A549 (cell line): ENCODE results near the gene RAET1L. TPM values are rescaled to one million over a fixed set of nuclear protein-coding genes. Genes with fewer than 3 reads are reported as not detected.

Experiments used
- ATAC-seq, 2 experiments: fragments of 200-7000 bp in 1 of 2; fragments of >200 bp in 1 of 2; cut with Nextera tagmentation in 1 of 2; cut with Tn5 transposase in 1 of 2; 3 replicates each; pipeline versions ENCODE4 v1.8.0 to v1.9.1; 2018 to 2020; ENCODE audit warnings: mild to moderate bottlenecking in 1 of 2, moderate library complexity in 1 of 2
- CTCF ChIA-PET: fragments of 300-600 bp; sonication (Branson Sonifier 250); formaldehyde crosslinking; extraction: SDS; loops from one replicate; lab custom pipeline; 2021; ENCODE audit warnings: antibody characterized with exemption, inconsistent platforms; lab: Yijun Ruan, JAX
- POLR2A ChIA-PET: fragments of 350-600 bp; formaldehyde crosslinking; extraction: SDS; loops from one replicate; lab custom pipeline; 2021; ENCODE audit warnings: antibody characterized with exemption, inconsistent platforms; lab: Yijun Ruan, JAX
- DNase-seq, 2 experiments: peaks; one replicate each; pipeline versions ENCODE4 v3.0.0 to v3.0.0-alpha.2; 2011 to 2016; ENCODE audit warnings: low read depth in 1 of 2, low spot score in 1 of 2
- FAIRE-seq: peaks from 2 replicates; lab custom pipeline; 2011; peaks lifted over from hg19 to GRCh38; lab: Jason Lieb, UNC
- H3K27ac ChIP-seq, 2 experiments: fragments of >200 bp; sonication (Bioruptor Twin); formaldehyde crosslinking; 3 replicates each; pipeline ENCODE4 v1.5.1; 2016 to 2017
- H3K4me1 ChIP-seq: fragments of >200 bp; sonication (Bioruptor Twin); formaldehyde crosslinking; 3 replicates; pipeline ENCODE4 v1.6.1; 2016
- H3K4me2 ChIP-seq: fragments of >200 bp; sonication (Bioruptor Twin); formaldehyde crosslinking; 3 replicates; pipeline ENCODE4 v1.6.1; 2016
- H3K4me3 ChIP-seq: fragments of >200 bp; sonication (Bioruptor Twin); formaldehyde crosslinking; 3 replicates; pipeline ENCODE4 v1.5.1; 2016
- H3K9me3 ChIP-seq: fragments of >200 bp; sonication (Bioruptor Twin); formaldehyde crosslinking; 3 replicates; pipeline ENCODE4 v1.6.1; 2016
- BHLHE40 ChIP-seq: IDR thresholded peaks from 2 replicates; pipeline ENCODE4 v1.6.1; 2012; ENCODE audit warnings: low read depth, low read length, inconsistent platforms
- CBX2 ChIP-seq: fragments of 200-600 bp; sonication (generic); IDR thresholded peaks from 2 replicates; pipeline ENCODE4 v1.6.1; 2016; ENCODE audit warnings: low read depth, mild to moderate bottlenecking, borderline replicate concordance
- CHD2 ChIP-seq: fragments of 150-350 bp; IDR thresholded peaks from 2 replicates; pipeline ENCODE4 v1.6.1; 2014; ENCODE audit warnings: low read length; ENCODE audit not compliant: partially characterized antibody
- EP300 ChIP-seq, 2 experiments: fragments of >200 bp; sonication (Bioruptor Twin); formaldehyde crosslinking; IDR thresholded peaks; 2 replicates in 1 of 2; 3 replicates in 1 of 2; pipeline ENCODE4 v1.6.1; 2016 to 2017
- ESRRA ChIP-seq: fragments of 150-350 bp; IDR thresholded peaks from 2 replicates; pipeline ENCODE4 v1.6.1; 2014; ENCODE audit warnings: mild to moderate bottlenecking, low read length, borderline replicate concordance
- FOSB ChIP-seq: fragments of 250-450 bp; sonication (Bioruptor Pico); IDR thresholded peaks from 2 replicates; pipeline ENCODE4 v1.5.0; 2020; ENCODE audit warnings: mild to moderate bottlenecking, moderate library complexity
- HEYL ChIP-seq: fragments of 250-450 bp; sonication (Bioruptor Pico); IDR thresholded peaks from 2 replicates; pipeline ENCODE4 v1.8.0; 2021; ENCODE audit warnings: mild to moderate bottlenecking, moderate library complexity
- JUN ChIP-seq, 2 experiments: fragments of >200 bp; sonication (Bioruptor Twin); formaldehyde crosslinking; IDR thresholded peaks; 2 replicates in 1 of 2; 3 replicates in 1 of 2; pipeline ENCODE4 v1.6.1; 2016 to 2017
- JUNB ChIP-seq: fragments of >200 bp; sonication (Bioruptor Twin); formaldehyde crosslinking; IDR thresholded peaks from 2 replicates; pipeline ENCODE4 v1.6.1; 2016
- KDM1A ChIP-seq: fragments of 200-600 bp; sonication (generic); IDR thresholded peaks from 2 replicates; pipeline ENCODE4 v1.6.1; 2016; ENCODE audit warnings: low read depth, mild to moderate bottlenecking
- MAFK ChIP-seq: fragments of 450-650 bp; IDR thresholded peaks from 2 replicates; pipeline ENCODE4 v1.6.1; 2014; ENCODE audit not compliant: partially characterized antibody
- MAZ ChIP-seq: fragments of 150-350 bp; IDR thresholded peaks from 2 replicates; pipeline ENCODE4 v1.6.1; 2014; ENCODE audit warnings: antibody characterized with exemption, low read depth, low read length, borderline replicate concordance
- NFE2L2 ChIP-seq: fragments of 150-350 bp; conservative IDR thresholded peaks from 2 replicates; pipeline ENCODE4 v1.6.1; 2014; ENCODE audit warnings: low read length
- PHF8 ChIP-seq: fragments of 200-600 bp; sonication (generic); IDR thresholded peaks from 2 replicates; pipeline ENCODE4 v1.6.1; 2016; ENCODE audit warnings: low read depth, mild to moderate bottlenecking, antibody characterized with exemption, moderate library complexity, borderline replicate concordance
- POLR2A ChIP-seq: IDR thresholded peaks from 2 replicates; pipeline ENCODE4 v1.6.1; 2012; ENCODE audit warnings: mild to moderate bottlenecking, low read length
- RFX5 ChIP-seq: fragments of 450-650 bp; IDR thresholded peaks from 2 replicates; pipeline ENCODE4 v1.7.1; 2014; ENCODE audit warnings: antibody characterized with exemption, mild to moderate bottlenecking, moderate library complexity
- RNF2 ChIP-seq: fragments of 200-600 bp; sonication (generic); IDR thresholded peaks from 2 replicates; pipeline ENCODE4 v1.6.1; 2016; ENCODE audit warnings: low read depth, mild to moderate bottlenecking, antibody characterized with exemption, moderate library complexity, borderline replicate concordance
- TFCP2L1 ChIP-seq: fragments of 250-450 bp; sonication (Bioruptor Pico); IDR thresholded peaks from 2 replicates; pipeline ENCODE4 v1.5.0; 2021; ENCODE audit warnings: mild to moderate bottlenecking
- TP53 ChIP-seq: fragments of 250-450 bp; sonication (Bioruptor Pico); IDR thresholded peaks from 2 replicates; pipeline ENCODE4 v1.5.0; 2021; ENCODE audit warnings: mild to moderate bottlenecking, moderate library complexity
- ZC3H11A ChIP-seq: fragments of 450-650 bp; IDR thresholded peaks from 2 replicates; pipeline ENCODE4 v1.6.1; 2014; ENCODE audit warnings: antibody characterized with exemption, mild to moderate bottlenecking
- ZNF302 ChIP-seq: fragments of 250-450 bp; sonication (Bioruptor Pico); IDR thresholded peaks from 2 replicates; pipeline ENCODE4 v1.9.0; 2021; ENCODE audit warnings: inconsistent platforms, mild to moderate bottlenecking, moderate library complexity
- WGBS: methylation state at CpG from one replicate; pipeline ENCODE4 v1.1.6; 2017; ENCODE audit errors: missing lambda C conversion rate; 5-methylcytosine and 5-hydroxymethylcytosine counted together
- polyA plus RNA-seq, 4 experiments: library from polyadenylated mRNA; depleted of rRNA in 3 of 4; stranded (reverse); fragments of >200 nt; fragmentation: RNase III in 1 of 4; extraction: RNeasy Plus Mini Kit Qiagen cat#74134 plus additional on column Dnase treatment in 1 of 4; gene quantifications; 2 replicates in 3 of 4; 3 replicates in 1 of 4; pipeline ENCODE4 v1.2.3, GENCODE V29; 2011 to 2017
- TF ChIP-seq, protein P1 (sequence below): IDR thresholded peaks from 2 replicates; pipeline ENCODE4 v1.6.1; 2012
- TF ChIP-seq, protein P2 (sequence below): IDR thresholded peaks from 2 replicates; pipeline ENCODE4 v1.6.1; 2012
- TF ChIP-seq, protein P3 (sequence below): IDR thresholded peaks from 2 replicates; pipeline ENCODE4 v1.6.1; 2012; ENCODE audit warnings: low read depth, borderline replicate concordance
- TF ChIP-seq, protein P4 (sequence below): fragments of >200 bp; sonication (Bioruptor Twin); formaldehyde crosslinking; IDR thresholded peaks from 3 replicates; pipeline ENCODE4 v1.6.1; 2016
- TF ChIP-seq, protein P5 (sequence below): fragments of >200 bp; sonication (Bioruptor Twin); formaldehyde crosslinking; IDR thresholded peaks from 2 replicates; pipeline ENCODE4 v1.6.1; 2016
- TF ChIP-seq, protein P6 (sequence below): fragments of 250-450 bp; sonication (Bioruptor Pico); IDR thresholded peaks from 2 replicates; pipeline ENCODE4 v1.5.0; 2021; ENCODE audit warnings: mild to moderate bottlenecking, moderate library complexity, borderline replicate concordance

RAET1L gene
- polyA plus RNA-seq, 2 of the 4 experiments (the other 2 are of a cell fraction): 0.22 TPM; not detected in 1

DNA sequence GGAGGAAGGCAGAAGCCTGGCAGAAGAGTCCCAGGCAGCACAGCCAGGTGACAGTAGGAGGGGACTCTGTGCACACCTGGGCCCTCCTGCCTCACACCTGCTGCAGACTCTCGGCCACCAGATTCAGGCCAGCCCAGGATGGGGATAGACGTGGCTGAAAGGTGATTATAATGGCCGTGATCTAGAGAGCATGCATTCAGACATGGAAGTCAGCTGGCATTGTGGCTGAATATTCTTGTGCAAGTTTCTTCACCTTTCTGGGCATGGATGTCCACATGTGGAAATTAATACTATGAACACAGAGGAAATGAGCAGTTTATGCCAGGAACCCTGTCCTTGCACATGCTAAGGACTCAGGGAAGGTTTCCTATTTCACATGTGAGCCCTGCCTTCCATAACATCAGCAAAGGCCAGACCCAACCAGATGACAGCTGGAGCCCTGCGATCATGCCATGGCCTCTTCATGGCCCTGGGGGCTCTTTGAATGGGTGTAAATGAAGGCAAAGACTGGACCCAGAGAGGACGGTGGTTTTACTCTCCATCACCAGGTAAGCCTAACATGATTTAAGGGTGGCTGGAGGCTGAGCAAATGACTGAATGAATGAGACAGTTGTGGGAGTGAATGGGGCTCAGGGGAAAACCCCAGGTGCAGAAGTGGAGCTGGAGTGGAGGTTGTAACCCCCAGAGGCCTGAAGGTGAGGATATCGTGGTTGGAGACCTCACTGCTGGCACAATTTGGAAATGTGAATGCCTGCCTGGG is 2.7 kb upstream of the RAET1L start:
- Histone ChIP-seq H3K4me1 (peaks cover 11% of the 10 kb centered on the region; the same call in 1 of the 3 replicates), H3K27ac (no peak overlapping the region), H3K4me2 (no peak overlapping the region), H3K4me3 (no peak overlapping the region), H3K9me3 (no peaks in the 10 kb centered on the region)
- FAIRE-seq (no peak), ATAC-seq (no peak), DNase-seq (no peak)
- TF ChIP-seq KDM1A: no peak
- no peak for TF ChIP-seq TFCP2L1 (CRISPR knock-in tag)
- TF ChIP-seq CHD2: no peak
- no peak for TF ChIP-seq RFX5
- no peak for TF ChIP-seq MAZ
- TF ChIP-seq CBX2: no peak
- TF ChIP-seq, protein P1, sequence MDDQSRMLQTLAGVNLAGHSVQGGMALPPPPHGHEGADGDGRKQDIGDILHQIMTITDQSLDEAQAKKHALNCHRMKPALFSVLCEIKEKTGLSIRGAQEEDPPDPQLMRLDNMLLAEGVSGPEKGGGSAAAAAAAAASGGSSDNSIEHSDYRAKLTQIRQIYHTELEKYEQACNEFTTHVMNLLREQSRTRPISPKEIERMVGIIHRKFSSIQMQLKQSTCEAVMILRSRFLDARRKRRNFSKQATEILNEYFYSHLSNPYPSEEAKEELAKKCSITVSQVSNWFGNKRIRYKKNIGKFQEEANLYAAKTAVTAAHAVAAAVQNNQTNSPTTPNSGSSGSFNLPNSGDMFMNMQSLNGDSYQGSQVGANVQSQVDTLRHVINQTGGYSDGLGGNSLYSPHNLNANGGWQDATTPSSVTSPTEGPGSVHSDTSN: no peak
- no peak for TF ChIP-seq POLR2A
- TF ChIP-seq, protein P2, sequence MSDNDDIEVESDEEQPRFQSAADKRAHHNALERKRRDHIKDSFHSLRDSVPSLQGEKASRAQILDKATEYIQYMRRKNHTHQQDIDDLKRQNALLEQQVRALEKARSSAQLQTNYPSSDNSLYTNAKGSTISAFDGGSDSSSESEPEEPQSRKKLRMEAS: no peak
- no peak for TF ChIP-seq TP53
- TF ChIP-seq NFE2L2: no peak
- TF ChIP-seq FOSB (CRISPR knock-in tag): no peak
- no peak for TF ChIP-seq ESRRA
- TF ChIP-seq MAFK: no peak
- TF ChIP-seq, protein P3, sequence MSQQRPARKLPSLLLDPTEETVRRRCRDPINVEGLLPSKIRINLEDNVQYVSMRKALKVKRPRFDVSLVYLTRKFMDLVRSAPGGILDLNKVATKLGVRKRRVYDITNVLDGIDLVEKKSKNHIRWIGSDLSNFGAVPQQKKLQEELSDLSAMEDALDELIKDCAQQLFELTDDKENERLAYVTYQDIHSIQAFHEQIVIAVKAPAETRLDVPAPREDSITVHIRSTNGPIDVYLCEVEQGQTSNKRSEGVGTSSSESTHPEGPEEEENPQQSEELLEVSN: no peak
- TF ChIP-seq RNF2: no peak
- no peak for TF ChIP-seq JUN (IDR thresholded peaks at IDR 0.05)
- TF ChIP-seq, protein P4, sequence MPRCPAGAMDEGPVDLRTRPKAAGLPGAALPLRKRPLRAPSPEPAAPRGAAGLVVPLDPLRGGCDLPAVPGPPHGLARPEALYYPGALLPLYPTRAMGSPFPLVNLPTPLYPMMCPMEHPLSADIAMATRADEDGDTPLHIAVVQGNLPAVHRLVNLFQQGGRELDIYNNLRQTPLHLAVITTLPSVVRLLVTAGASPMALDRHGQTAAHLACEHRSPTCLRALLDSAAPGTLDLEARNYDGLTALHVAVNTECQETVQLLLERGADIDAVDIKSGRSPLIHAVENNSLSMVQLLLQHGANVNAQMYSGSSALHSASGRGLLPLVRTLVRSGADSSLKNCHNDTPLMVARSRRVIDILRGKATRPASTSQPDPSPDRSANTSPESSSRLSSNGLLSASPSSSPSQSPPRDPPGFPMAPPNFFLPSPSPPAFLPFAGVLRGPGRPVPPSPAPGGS: no peak
- ChIA-PET POLR2A (no interaction called here), CTCF (interaction anchor here (1.0 kb wide), 1 partner anchor 10 kb away, joined by 6 read pairs; no protein-coding TSS in a partner anchor)
- WGBS: 61% methylated on average over 6 of the region's 6 CpGs

DNA sequence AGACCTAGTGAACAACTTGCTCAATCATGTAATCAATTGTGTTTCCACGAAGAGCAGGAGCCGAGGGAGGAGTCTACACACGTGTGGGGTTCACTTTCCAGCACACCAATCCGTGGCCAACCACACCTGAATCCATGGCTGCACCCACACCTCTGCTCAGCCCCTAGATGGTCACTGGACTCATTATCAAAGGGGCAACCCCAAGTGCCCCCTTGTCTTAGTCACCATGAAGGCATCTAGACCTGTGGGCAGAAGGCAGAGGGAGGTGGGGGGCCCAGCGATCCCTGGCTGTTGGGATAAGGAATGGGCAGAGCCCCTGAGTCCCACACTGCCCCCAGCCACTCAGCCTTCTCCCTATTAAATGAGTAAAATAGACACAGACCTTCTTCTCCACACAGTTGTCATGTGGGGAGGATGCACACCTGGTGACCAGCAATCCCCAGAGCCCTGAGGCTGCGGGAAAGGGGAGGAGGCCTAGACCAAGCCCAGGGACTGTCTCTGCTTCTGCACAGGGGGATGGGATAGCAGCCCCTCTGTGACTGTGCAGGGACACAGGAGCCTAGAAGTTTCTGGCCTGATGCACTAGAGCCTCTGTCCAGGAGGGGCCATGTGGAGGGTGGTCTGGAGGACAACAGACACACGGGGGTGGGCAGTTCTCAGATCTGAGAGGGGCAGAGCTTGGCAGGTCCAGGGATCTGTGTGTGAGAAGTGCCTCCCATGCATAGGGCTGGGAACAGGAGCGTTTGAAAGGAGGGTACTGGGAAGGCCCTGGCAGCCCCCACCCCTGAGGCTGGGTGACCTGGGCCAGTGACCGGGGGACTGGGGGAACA is 1.9 kb upstream of the RAET1L start:
- no peak overlapping the region for H3K4me3 ChIP-seq
- DNase-seq: no peak
- no peak overlapping the region for H3K4me2 ChIP-seq
- TF ChIP-seq KDM1A (no peak), POLR2A (no peak), HEYL (CRISPR knock-in tag) (no peak), JUNB (no peak), EP300 (IDR thresholded peaks at IDR 0.05) (no peak), ZNF302 (CRISPR knock-in tag) (no peak), PHF8 (no peak), BHLHE40 (no peak), NFE2L2 (no peak), ZC3H11A (no peak)
- TF ChIP-seq, protein P1: no peak
- TF ChIP-seq, protein P5, sequence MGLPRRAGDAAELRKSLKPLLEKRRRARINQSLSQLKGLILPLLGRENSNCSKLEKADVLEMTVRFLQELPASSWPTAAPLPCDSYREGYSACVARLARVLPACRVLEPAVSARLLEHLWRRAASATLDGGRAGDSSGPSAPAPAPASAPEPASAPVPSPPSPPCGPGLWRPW: no peak
- TF ChIP-seq, protein P6, sequence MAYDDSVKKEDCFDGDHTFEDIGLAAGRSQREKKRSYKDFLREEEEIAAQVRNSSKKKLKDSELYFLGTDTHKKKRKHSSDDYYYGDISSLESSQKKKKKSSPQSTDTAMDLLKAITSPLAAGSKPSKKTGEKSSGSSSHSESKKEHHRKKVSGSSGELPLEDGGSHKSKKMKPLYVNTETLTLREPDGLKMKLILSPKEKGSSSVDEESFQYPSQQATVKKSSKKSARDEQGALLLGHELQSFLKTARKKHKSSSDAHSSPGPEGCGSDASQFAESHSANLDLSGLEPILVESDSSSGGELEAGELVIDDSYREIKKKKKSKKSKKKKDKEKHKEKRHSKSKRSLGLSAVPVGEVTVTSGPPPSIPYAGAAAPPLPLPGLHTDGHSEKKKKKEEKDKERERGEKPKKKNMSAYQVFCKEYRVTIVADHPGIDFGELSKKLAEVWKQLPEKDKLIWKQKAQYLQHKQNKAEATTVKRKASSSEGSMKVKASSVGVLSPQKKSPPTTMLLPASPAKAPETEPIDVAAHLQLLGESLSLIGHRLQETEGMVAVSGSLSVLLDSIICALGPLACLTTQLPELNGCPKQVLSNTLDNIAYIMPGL (CRISPR knock-in tag): no peak
- TF ChIP-seq, protein P2: no peak

More for the DNA sequence above, 1.9 kb upstream of the RAET1L start:
- FAIRE-seq (no peak), ATAC-seq (no peak)
- H3K27ac ChIP-seq: no peak overlapping the region
- H3K9me3 ChIP-seq: no peaks in the 10 kb centered on the region
- WGBS: 64% methylated on average over 9 of the region's 9 CpGs
- ChIA-PET CTCF (interaction anchor here (0.7 to 1.7 kb wide), 2 partner anchors 10 to 391 kb away, joined by 3 to 7 read pairs; no protein-coding TSS in a partner anchor), POLR2A (no interaction called here)
- peaks cover 11% of the 10 kb centered on the region; the same call in 1 of the 3 replicates for H3K4me1 ChIP-seq
